Gastrocnemius medialis (tissue), 4 donors: ENCODE results near the gene TUBB4B. TPM values are rescaled to one million over a fixed set of nuclear protein-coding genes. Genes with fewer than 3 reads are reported as not detected.
A peak's percentile ranks its signal among the peaks of the same experiment; 100 is the strongest.

Experiments used
- ATAC-seq, 2 donors: fragments of 150-250 bp; one replicate each; pipeline ENCODE4 v1.9.1; 2016
- DNase-seq, 2 donors: peaks; one replicate each; pipeline ENCODE4 v3.0.0-alpha.2; 2019
- H3K27ac ChIP-seq, 4 donors: fragments of 200-600 bp; sonication (generic); 1 replicate in 1 of 4; 2 replicates in 3 of 4; pipeline ENCODE4 v1.5.1; 2016 to 2018; ENCODE audit warnings: mild to moderate bottlenecking in 2 of 4, moderate library complexity in 1 of 4
- H3K27me3 ChIP-seq, 3 donors: fragments of 200-600 bp; sonication (generic) in 2 of 3; 1 replicate in 1 of 3; 2 replicates in 2 of 3; pipeline versions ENCODE4 v1.5.1 to v1.6.0; 2016 to 2019; ENCODE audit warnings: mild to moderate bottlenecking in 1 of 3, moderate library complexity in 1 of 3
- H3K36me3 ChIP-seq, 2 donors: fragments of 200-600 bp; sonication (generic) in 1 of 2; one replicate each; pipeline ENCODE4 v1.5.1; 2017 to 2018
- H3K4me1 ChIP-seq, 2 donors: fragments of 200-600 bp; sonication (generic) in 1 of 2; one replicate each; pipeline ENCODE4 v1.5.1; 2016 to 2017; ENCODE audit warnings: mild to moderate bottlenecking in 2 of 2
- H3K4me3 ChIP-seq, 4 donors: fragments of 200-600 bp; sonication (generic) in 3 of 4; 1 replicate in 1 of 4; 2 replicates in 3 of 4; pipeline ENCODE4 v1.5.1; 2016 to 2019; ENCODE audit warnings: mild to moderate bottlenecking in 2 of 4
- H3K9me3 ChIP-seq, 3 donors: fragments of 200-600 bp; sonication (generic) in 2 of 3; 1 replicate in 1 of 3; 2 replicates in 2 of 3; pipeline ENCODE4 v1.5.1; 2016 to 2019
- POLR2A ChIP-seq, 2 donors: fragments of 450-650 bp; IDR thresholded peaks; one replicate each; pipeline ENCODE4 v1.6.1; 2017; ENCODE audit warnings: antibody characterized with exemption in 2 of 2, mild to moderate bottlenecking in 2 of 2, moderate library complexity in 2 of 2
- in situ Hi-C, 4 donors: fragments of 200-750 bp; cut with MboI; loops; one replicate each; pipeline versions ENCODE4 v1.15.0 to v1.8.0; 2017; ENCODE audit warnings: low sequenced_read_pairs in 4 of 4
- intact Hi-C: fragments of 100-400 bp; cut with DNase I; formaldehyde crosslinking; loops from one replicate; pipeline ENCODE4 v1.15.1; 2023; ENCODE audit warnings: low total_unique reads
- total RNA-seq, 4 donors: library from RNA; depleted of rRNA; stranded (reverse); fragments of >200 nt; gene quantifications; one replicate each; pipeline versions ENCODE4 v1.1.0 to v1.2.3, GENCODE V29; 2016
- TF ChIP-seq, protein P1 (sequence below), 5 experiments: fragments of 450-650 bp in 3 of 5; fragments of 200-600 bp in 2 of 5; sonication (generic) in 2 of 5; IDR thresholded peaks in 4 of 5; conservative IDR thresholded peaks in 1 of 5; 1 replicate in 4 of 5; 2 replicates in 1 of 5; pipeline ENCODE4 v1.5.1; 2016 to 2019; ENCODE audit warnings: antibody characterized with exemption in 5 of 5, mild to moderate bottlenecking in 3 of 5, moderate library complexity in 3 of 5

The TUBB4B gene
- total RNA-seq, 4 donors from 2014 or later, result 222 to 495 (median 363) TPM

DNA sequence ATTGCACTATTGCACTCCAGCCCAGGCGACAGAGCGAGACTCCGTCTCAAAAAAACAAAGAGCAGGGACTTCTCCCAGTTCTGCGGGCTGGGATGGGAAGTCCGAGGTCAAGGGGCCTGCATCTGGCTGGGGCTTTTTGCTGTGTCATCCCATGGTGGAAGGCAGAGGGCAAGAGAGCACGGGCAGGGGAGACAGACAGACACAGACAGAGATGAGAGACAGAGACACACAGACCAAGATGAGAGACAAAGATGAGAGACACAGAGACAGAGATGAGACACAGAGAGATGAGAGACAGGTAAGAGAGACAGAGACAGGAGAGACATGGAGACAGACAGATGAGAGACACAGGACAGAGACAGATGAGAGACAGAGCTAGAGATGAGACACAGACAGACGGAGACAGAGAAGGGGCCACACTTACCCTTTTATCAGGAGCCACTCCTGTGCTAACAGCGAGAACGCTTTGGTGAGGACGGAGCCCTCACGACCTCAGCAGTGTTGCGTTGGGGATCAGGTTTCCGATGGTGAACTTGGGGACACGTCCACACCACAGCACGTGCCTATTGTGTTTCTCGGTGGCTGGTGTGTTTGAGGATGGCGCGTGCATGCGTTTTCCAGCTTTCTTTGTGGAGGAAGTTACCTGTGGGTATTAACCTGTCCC lies 27.6 kb downstream of the TUBB4B start:
- TF ChIP-seq, protein P1, sequence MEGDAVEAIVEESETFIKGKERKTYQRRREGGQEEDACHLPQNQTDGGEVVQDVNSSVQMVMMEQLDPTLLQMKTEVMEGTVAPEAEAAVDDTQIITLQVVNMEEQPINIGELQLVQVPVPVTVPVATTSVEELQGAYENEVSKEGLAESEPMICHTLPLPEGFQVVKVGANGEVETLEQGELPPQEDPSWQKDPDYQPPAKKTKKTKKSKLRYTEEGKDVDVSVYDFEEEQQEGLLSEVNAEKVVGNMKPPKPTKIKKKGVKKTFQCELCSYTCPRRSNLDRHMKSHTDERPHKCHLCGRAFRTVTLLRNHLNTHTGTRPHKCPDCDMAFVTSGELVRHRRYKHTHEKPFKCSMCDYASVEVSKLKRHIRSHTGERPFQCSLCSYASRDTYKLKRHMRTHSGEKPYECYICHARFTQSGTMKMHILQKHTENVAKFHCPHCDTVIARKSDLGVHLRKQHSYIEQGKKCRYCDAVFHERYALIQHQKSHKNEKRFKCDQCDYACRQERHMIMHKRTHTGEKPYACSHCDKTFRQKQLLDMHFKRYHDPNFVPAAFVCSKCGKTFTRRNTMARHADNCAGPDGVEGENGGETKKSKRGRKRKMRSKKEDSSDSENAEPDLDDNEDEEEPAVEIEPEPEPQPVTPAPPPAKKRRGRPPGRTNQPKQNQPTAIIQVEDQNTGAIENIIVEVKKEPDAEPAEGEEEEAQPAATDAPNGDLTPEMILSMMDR (IDR thresholded peaks at IDR 0.05 in 4 of 5, conservative IDR thresholded peaks at IDR 0.05 in 1 of 5), result no peak
- TF ChIP-seq POLR2A (IDR thresholded peaks at IDR 0.05), result no peak
- peak; percentile 28 to 59 for DNase-seq
- Histone ChIP-seq H3K4me1 (peaks cover 24 to 27% of the 10 kb centered on the region in 2 donors), H3K4me3 (peak overlapping the region; percentile 59 to 60 (median 60)), H3K27me3 (no peaks in the 10 kb centered on the region), H3K36me3 (peaks cover 0 to 44% of the 10 kb centered on the region in 2 donors), H3K9me3 (no peaks in the 10 kb centered on the region), H3K27ac (peak overlapping the region; percentile 88 to 94 (median 92))
- peak; percentile 62 to 64 for ATAC-seq
- in situ Hi-C loops, result no loop called here
- intact Hi-C loops, result loop anchor here (2.0 to 5.0 kb wide), 2 partner anchors 28 to 46 kb away; partner anchors contain the start of genes RNF208 and TUBB4B

DNA sequence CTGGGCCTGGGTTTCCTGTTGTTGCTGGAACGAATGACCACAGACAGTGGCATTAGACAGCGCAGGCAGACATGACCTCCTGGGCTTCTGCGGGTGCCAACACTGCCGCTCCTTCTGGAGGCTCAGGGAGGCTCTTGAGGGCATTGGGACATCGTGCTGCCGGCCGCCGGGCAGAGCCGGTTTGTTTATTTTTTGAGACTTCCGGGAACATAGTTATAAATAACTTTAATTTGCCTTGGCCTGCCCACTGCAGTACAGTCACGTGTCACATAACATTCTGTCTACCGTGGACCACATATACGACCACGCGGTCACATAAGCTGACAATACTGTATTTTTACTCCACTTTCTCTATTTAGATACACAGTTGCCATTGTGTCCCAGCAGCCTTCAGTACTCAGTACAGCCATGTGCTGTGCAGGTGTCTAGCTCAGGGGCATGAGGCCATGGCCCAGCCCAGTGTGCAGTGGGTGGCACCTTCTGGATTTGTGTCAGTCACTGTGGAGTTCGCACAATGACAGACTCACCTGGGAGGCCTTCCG lies 28.2 kb downstream of the TUBB4B start:
- H3K4me3 ChIP-seq, result peak overlapping the region; percentile 59 to 60 (median 60)
- H3K4me1 ChIP-seq, result peaks cover 24 to 27% of the 10 kb centered on the region in 2 donors
- in situ Hi-C loops (no loop called here), intact Hi-C loops (loop anchor here (2.0 to 5.0 kb wide), 2 partner anchors 29 to 47 kb away; partner anchors contain the start of genes RNF208 and TUBB4B)
- peak; percentile 92 to 93 for ATAC-seq
- peak; percentile 52 to 72 for TF ChIP-seq POLR2A (IDR thresholded peaks at IDR 0.05)
- TF ChIP-seq, protein P1 (IDR thresholded peaks at IDR 0.05 in 4 of 5, conservative IDR thresholded peaks at IDR 0.05 in 1 of 5), result no peak
- no peaks in the 10 kb centered on the region for H3K9me3 ChIP-seq
- peak overlapping the region; percentile 88 to 94 (median 92) for H3K27ac ChIP-seq
- no peaks in the 10 kb centered on the region for H3K27me3 ChIP-seq
- peak; percentile 67 to 84 for DNase-seq
- peaks cover 0 to 38% of the 10 kb centered on the region in 2 donors for H3K36me3 ChIP-seq

DNA sequence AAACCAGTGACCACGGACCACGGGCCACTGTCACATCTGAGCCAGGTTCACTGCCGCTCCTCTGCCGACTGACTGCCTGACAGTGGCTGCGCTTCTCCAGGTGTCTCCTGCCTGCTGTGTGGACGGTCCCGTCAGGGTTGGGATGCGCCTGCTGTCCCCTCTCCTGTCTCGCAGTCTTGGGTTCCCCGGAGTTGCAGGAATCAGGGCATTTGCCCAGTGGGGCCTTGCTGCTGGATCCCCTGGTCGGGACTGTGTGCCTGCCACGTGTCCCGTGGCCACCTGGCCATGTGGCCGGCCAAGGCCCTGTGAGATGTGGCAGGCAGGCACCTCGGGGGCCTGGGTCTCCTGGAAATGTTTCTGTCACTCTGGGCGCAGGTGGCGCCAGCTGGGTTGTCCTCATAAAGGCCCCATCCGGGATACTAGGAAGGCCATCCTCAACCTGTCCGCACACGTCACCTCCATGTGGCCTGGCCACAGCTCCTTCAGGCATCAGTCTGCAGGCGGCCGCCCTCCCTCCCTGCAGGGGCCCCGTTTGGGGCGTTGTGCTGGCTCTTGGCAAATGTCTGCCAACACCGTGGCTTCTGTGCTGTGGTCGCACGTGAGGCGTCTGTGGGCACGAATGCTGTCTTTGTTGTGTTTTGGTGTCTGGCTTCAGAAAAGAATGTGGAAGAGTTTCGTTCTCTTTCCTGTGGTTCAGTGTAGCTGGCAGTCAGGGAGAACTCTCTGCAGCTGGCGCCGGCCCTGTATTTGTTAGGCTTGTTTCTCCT lies 30.0 kb downstream of the TUBB4B start:
- H3K4me3 ChIP-seq, result no peak overlapping the region
- in situ Hi-C loops (no loop called here), intact Hi-C loops (no loop called here)
- H3K27ac ChIP-seq, result no peak overlapping the region
- no peak for TF ChIP-seq POLR2A (IDR thresholded peaks at IDR 0.05)
- TF ChIP-seq, protein P1 (IDR thresholded peaks at IDR 0.05 in 4 of 5, conservative IDR thresholded peaks at IDR 0.05 in 1 of 5), result no peak
- peaks cover 32 to 33% of the 10 kb centered on the region in 2 donors for H3K4me1 ChIP-seq
- no peaks in the 10 kb centered on the region for H3K27me3 ChIP-seq
- no peak for ATAC-seq
- peaks cover 0 to 27% of the 10 kb centered on the region in 2 donors for H3K36me3 ChIP-seq
- H3K9me3 ChIP-seq, result no peaks in the 10 kb centered on the region
- no peak for DNase-seq

DNA sequence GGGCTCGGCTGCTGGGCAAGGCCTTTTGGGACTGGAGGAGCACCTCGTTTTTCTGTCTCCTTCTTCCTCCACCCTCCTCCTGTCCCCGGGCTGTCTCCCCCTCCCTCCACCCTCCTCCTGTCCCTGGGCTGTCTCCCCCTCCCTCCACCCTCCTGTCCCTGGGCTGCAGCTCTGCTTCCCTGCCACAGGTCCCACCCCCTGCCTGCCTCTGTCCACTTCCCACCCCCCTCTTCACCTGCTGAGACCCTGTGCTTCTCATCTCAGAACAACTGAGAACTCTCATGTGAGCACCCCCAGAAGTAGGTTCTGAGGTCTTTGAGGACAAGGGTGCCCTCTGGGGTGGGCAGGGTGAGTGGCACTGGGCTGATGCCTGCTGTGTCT lies 30.6 kb downstream of the TUBB4B start:
- H3K4me3 ChIP-seq, result no peak overlapping the region
- in situ Hi-C loops, result no loop called here
- ATAC-seq, result no peak
- H3K27ac ChIP-seq, result no peak overlapping the region
- H3K36me3 ChIP-seq, result peaks cover 0 to 22% of the 10 kb centered on the region in 2 donors
- DNase-seq, result no peak
- no peaks in the 10 kb centered on the region for H3K9me3 ChIP-seq
- TF ChIP-seq POLR2A (IDR thresholded peaks at IDR 0.05), result no peak
- TF ChIP-seq, protein P1 (IDR thresholded peaks at IDR 0.05 in 4 of 5, conservative IDR thresholded peaks at IDR 0.05 in 1 of 5), result no peak
- H3K27me3 ChIP-seq, result peaks cover 0 to 4% (median 0%) of the 10 kb centered on the region in 3 donors
- H3K4me1 ChIP-seq, result peaks cover 38 to 39% of the 10 kb centered on the region in 2 donors
- intact Hi-C loops, result no loop called here
